ENCODE measurements around the gene MED26. TPM values are rescaled to one million over a fixed set of nuclear protein-coding genes. Genes with fewer than 3 reads are reported as not detected.

MED26 gene
- total RNA-seq, 1 experiment from 2014 or later: 11.4 TPM

GRCh38 chr19:16532440-16533234 lies 95.4 kb downstream of the MED26 start:
- Histone ChIP-seq H3T11ph (ENCODE audit: low read length) (no peak overlapping the region), H3K23ac (ENCODE audit: insufficient read length, low read depth, low read length) (no peak overlapping the region), H2AK5ac (ENCODE audit: insufficient read length, low read length) (no peak overlapping the region), H4K5ac (ENCODE audit: insufficient read length, low read depth, low read length) (no peak overlapping the region), H3K4ac (ENCODE audit: low read depth, low read length) (no peak overlapping the region), H3K4me2 (ENCODE audit: insufficient read depth, insufficient read length, low read length) (no peak overlapping the region), H2BK20ac (ENCODE audit: low read depth, low read length, poor library complexity, severe bottlenecking) (no peak overlapping the region), H3K18ac (ENCODE audit: insufficient read length, low read depth, low read length) (no peak overlapping the region), H2BK15ac (ENCODE audit: low read depth, low read length) (no peak overlapping the region), H3K56ac (ENCODE audit: insufficient read length, low read depth, low read length) (no peak overlapping the region), H3K27me3 (ENCODE audit: insufficient read depth, low read length) (no peaks in the 10 kb centered on the region), H3K4me1 (ENCODE audit: insufficient read depth, low read length) (no peaks in the 10 kb centered on the region), H3K9ac (ENCODE audit: extremely low read depth, insufficient read length, low read length) (no peak overlapping the region), H3K79me1 (ENCODE audit: insufficient read depth, low read depth, low read length, poor library complexity, severe bottlenecking) (peaks cover 3% of the 10 kb centered on the region), H3K27ac (ENCODE audit: insufficient read length, low read depth, low read length) (no peak overlapping the region), H2BK12ac (ENCODE audit: insufficient read length, low read depth, low read length) (no peak overlapping the region), H4K20me1 (ENCODE audit: control insufficient read depth, insufficient read depth, insufficient read length) (no peaks in the 10 kb centered on the region), H3K9me3 (ENCODE audit: control insufficient read depth, low read depth, low read length) (no peaks in the 10 kb centered on the region), H3K14ac (ENCODE audit: insufficient read depth, low read length) (no peak overlapping the region), H2AFZ (ENCODE audit: low read length) (no peak overlapping the region), H3K23me2 (ENCODE audit: insufficient read length, low read depth, low read length, poor library complexity, severe bottlenecking) (no peaks in the 10 kb centered on the region), H4K91ac (ENCODE audit: insufficient read length, low read depth, low read length) (no peak overlapping the region), H2BK120ac (ENCODE audit: low read depth, low read length, poor library complexity, severe bottlenecking) (no peak overlapping the region), H2BK5ac (ENCODE audit: insufficient read length, low read length) (no peak overlapping the region), H3K79me2 (ENCODE audit: insufficient read depth, low read length) (peaks cover 10% of the 10 kb centered on the region; the same call in 1 of the 2 replicates), H4K8ac (replicated peaks; ENCODE audit: insufficient read length, low read depth, low read length) (no peak overlapping the region)
- H3K36me3 Mint-ChIP-seq (ENCODE audit: insufficient read depth in 1 of 3, low read depth in 3 of 3): peaks cover 60 to 94% (median 90%) of the 10 kb centered on the region in 3 experiments
- H3K9me3 Mint-ChIP-seq: no peaks in the 10 kb centered on the region
- no peak overlapping the region for H3K4me3 Mint-ChIP-seq
- no peaks in the 10 kb centered on the region for H3K4me1 Mint-ChIP-seq
- H3K27me3 Mint-ChIP-seq (ENCODE audit: low read depth): no peaks in the 10 kb centered on the region
- no peak overlapping the region; a peak in 1 of 7 replicates for H3K27ac Mint-ChIP-seq
- no CpG with 5 or more reads among the region's 47 CpGs for WGBS (ENCODE audit: extremely low coverage, insufficient read length, low lambda C conversion rate)
- DNase-seq: no peak
- TF ChIP-seq CTCF (conservative IDR thresholded peaks at IDR 0.05): no peak
